AG08396 (cell line): ENCODE data around the gene TMPRSS13.

ENCODE experiments used
- DNase-seq: peaks from one replicate; pipeline ENCODE4 v3.0.0; 2012; ENCODE audit warnings: low spot score, mixed read lengths

Gene TMPRSS13

DNA sequence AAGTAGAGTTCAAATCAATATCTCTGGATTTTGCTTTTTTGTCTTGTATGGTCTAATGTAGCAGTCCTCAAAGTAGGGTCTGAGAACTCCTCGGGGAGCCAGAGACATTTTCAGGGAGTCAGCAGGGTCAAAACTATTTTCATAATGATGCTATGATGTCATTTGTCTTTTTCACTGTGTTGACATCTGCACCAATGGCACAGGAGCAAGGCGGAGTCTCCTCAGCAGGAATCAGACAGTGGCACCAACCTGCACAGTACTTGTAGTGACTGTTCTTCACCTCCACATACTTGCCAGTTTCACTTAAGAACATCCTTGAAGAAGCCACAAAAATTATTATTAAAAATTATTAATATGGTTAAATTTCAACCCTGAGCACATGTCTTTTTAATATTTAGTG is 37.8 kb downstream of the TMPRSS13 start:
- no peak for DNase-seq

GRCh38 chr11:117888139-117888566 is 41.0 kb downstream of the TMPRSS13 start:
- no peak for DNase-seq

DNA sequence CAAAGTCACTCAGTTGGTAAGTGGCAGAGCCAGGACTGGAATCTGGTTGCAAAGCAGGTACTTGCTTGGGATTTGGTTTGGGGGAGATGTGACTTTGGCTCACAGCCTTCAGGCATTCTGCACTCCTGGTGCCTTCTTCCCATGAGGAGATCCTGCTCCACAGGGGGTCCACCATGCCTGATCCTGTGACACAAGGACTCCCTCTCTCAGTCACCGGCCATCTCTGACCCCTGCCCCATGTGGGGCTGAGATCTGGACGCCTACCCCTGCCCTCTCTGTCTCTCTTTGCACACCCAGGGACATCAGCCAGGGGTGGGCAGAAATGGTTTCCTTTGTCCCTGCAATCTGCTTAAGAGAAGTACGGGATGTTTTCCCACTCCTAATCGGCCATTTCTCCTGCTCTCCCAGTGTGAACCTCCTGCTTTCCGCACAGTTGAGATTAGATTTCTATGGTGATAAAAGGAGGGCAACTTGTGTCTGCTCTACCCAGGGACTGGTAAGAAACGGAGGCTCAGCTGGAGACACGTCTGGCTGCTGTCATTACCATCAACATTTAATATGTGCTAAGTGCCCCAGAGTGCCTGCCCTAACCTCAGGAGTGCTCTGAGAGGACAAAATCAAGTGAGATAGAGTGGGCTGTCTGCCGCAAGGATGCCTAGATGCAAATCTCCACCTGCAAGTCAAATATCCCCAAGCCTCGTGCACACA is 41.6 kb downstream of the TMPRSS13 start:
- DNase-seq = no peak

- no peak for DNase-seq
Observed at GRCh38 chr11:117885777-117886176, 43.4 kb downstream of the TMPRSS13 start.

- no peak for DNase-seq
Observed at GRCh38 chr11:117884994-117885393, 44.2 kb downstream of the TMPRSS13 start.

GRCh38 chr11:117883063-117883462 is 46.1 kb downstream of the TMPRSS13 start:
- DNase-seq = no peak

DNA sequence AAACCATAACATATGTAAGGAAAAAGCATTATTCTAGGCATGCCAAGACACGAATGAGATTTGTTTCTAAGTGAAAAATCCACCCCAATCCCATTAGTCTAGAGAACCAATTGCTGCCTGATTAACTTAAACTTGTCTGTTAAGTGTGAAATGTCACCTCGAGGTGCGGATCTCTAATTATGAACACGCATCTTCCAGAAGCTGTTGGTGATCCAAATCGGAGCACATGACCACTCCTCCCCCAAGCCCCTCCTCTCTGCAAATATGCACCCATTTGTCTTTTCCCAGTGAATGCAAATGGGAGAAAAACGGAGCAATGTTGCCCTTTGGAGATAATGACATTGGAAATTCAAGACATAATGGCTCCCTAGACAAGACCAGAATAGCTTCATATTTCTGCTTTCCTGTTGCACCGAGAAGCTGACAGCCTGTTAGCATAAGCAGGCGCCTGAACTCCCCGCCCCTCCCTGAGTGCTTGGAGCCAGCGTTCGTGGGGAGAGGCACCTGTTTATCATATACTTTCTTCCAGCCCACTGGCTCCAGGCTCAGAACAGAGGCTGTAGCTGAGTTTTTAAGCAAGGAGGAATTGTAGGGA is 46.8 kb downstream of the TMPRSS13 start:
- DNase-seq = no peak

- no peak for DNase-seq
Observed at GRCh38 chr11:117881217-117881616, 48.0 kb downstream of the TMPRSS13 start.

DNA sequence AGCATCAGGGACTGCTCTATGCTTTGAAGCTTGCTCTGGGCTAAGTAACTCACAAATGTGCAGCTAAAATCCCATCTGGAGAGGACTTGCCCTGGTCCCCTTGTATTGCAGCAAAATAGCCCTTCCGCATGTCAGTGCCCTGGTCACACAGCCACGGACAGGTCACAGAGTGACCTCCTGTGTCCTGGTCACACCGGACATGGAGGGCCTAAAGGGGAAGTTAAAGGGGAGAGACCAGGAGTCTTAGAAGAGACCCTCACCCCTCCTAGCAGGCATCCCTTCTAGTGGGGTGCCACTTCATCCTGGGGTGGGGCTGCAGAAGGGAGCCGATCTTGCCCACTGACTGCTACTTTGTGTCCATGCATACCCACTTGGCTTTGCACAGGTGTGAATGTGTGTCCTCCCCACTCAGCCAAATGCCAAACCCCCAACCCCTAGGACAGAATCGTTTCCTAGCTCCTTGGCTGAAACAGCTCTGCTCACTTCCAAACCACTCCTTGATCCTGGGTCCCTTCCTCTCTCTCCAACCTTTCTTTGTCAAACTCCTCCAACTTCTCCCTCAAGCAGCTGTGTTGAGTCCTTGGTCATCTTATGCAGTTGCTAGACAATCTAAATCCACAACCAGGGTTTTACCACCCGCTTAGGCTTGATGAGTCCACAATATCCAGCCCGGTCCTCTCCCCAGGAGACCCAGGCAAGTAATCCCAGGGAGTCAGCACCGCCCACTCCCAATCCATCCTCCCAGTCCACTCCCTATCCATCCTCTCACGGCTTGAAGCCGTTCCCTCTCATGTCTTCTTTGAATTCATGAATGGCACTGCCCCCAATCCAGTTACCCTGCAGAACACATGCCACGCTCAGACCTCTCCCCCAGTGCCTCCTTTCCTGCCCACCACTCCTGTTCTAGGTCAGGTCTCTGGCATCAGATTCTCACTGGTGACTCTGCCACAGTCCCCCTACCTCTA is 49.4 kb downstream of the TMPRSS13 start:
- DNase-seq = no peak

GRCh38 chr11:117878939-117879475 is 50.2 kb downstream of the TMPRSS13 start:
- no peak for DNase-seq

- no peak for DNase-seq
Observed at GRCh38 chr11:117878314-117878938, 50.8 kb downstream of the TMPRSS13 start.

DNA sequence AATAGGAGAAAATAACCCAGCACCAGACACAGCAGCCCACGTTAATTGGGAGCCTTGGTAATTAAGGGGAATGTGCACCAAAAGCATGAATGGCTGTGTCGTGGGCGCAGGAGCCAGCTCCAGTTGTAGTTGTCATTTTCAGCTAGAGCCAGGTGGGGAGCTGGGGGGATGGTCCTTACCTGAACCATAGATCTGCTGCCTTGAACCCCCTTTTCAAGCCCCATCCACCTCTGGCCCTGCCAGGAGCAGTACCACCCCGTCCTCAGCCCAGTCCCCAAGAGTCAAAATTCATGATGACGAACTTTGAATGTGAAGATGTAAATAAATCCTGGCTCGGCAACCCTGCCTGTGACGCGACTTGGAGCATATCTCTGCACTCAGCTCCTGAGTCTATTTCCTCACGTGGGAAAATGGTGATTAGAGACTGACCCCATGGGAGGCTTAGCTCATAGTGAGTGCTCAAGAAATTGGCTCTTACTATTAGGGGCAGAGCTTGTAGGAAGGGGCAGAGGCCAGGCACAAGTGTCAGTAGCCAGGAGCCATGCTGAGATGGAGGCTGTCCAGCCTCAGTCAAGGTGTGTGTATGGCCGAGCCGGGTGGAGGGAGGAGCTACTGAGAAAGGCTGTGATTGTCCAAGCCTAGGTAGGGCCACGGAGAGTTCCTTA is 52.0 kb downstream of the TMPRSS13 start:
- DNase-seq = no peak

DNA sequence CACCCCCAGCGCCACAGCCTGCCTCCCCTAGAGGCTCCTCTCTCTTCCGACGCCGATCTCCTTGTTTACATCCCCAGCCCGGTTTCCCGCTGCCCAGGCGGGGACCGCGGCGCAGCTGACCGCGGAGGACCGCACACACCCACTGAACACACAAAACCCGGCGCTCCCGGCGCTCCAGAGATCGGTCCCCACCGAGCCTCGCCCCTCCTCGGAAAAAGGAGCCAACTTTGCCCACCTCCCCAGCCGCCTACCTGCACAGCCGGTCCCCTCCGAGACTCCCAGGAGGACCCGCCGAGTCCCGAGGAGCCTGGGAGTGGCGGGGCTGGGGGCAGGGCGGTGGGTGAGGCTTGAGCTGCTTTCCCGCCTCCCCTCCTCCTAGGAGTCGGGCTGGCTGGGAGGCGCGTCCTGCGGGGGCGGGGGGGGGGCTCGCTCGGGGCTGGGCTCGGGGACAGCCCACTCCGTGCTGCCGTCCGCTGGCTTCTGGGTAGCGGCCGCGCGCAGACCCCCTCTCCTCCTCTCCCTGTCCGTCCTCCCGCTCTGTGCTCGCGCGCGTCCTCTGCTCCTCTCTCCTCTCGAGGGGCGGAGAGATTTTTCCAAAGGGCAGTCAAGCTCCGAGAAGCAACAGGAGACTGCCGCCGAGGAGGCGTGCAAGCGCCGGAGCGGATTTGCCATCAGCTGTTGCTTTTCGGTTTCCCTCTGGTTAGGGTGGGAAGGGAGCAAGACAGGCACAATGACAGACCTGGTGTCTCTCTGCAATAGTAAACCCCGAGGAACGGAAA is 52.7 kb downstream of the TMPRSS13 start, which contains the start of gene FXYD6:
TSS of gene FXYD6 (minus strand) at position 318 of the 779 bp plus-strand sequence. CDS start 33,882 bp downstream, outside the sequence.
- DNase-seq = no peak

- DNase-seq = no peak
Observed at GRCh38 chr11:117876059-117876340, 53.2 kb downstream of the TMPRSS13 start.

DNA sequence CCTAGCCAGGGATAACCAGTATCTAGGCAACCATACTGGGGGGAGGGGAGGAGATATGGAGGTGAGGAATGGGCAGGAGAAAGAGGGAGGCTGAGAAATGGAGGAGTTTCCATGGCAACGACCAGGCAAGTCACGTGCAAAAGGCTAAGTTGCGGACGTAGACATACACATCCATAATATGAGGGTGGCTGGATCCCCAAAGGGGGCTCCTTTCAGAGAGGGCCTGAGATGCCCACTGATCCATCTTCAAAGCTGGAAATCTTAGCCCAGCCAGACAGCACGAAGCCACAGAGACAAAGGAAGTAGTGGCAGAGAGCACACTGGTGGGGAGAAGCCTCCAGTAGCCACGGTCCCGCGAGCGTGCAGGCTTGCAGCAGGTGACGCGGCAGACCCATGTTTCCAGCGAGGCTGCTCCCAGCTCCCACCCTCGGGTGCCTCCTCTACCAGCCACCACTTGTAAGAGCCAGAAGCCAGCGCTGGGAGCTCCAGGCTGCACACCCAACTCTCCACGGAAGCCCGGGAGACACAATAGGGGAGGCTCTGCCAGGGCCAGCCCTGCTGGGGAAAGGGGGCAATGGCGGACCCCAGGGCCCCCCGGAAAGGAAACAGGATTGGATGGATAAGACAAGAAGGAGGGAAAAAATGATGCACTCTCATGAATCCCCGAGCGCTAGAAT is 53.7 kb downstream of the TMPRSS13 start:
- no peak for DNase-seq

DNA sequence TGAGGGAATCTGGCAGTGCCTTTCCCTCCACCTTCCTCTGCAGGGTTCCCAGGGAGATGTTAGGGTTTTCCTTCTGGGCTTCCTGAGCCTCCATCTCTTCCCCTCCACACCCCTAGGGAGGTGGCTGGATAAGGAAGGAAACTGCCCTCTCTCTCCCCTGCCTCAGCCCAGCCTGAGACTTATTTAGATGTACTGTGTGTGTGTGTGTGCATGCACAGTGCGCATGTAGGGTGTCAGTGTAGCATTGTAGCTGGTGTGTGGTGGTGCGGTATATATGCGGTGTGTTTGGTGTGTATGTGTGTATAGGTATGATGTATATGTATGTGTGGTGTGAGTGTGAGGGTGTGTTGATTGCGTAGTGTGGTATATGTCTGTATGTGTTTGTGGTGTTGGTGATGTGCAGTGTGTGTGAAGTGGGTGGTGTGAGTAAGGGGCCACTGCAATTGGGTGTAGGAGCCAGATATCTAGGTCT is 54.3 kb downstream of the TMPRSS13 start:
- DNase-seq = no peak

GRCh38 chr11:117874253-117874909 is 54.8 kb downstream of the TMPRSS13 start:
- no peak for DNase-seq

DNA sequence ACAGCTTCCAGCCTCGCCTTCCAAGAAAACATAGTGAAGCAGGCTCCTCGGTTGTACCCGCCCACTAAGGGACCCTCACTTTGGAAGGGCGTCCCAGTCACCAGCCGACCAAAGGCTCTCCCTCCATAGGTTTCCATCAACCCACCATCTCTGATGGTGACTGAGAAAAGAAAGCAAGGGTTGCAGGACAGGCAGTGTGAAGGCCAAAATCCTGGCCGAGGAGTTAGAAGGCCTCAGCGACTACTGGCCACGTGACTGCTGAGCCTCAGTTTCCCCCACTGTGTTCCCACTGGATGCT is 55.4 kb downstream of the TMPRSS13 start:
- DNase-seq = no peak

DNA sequence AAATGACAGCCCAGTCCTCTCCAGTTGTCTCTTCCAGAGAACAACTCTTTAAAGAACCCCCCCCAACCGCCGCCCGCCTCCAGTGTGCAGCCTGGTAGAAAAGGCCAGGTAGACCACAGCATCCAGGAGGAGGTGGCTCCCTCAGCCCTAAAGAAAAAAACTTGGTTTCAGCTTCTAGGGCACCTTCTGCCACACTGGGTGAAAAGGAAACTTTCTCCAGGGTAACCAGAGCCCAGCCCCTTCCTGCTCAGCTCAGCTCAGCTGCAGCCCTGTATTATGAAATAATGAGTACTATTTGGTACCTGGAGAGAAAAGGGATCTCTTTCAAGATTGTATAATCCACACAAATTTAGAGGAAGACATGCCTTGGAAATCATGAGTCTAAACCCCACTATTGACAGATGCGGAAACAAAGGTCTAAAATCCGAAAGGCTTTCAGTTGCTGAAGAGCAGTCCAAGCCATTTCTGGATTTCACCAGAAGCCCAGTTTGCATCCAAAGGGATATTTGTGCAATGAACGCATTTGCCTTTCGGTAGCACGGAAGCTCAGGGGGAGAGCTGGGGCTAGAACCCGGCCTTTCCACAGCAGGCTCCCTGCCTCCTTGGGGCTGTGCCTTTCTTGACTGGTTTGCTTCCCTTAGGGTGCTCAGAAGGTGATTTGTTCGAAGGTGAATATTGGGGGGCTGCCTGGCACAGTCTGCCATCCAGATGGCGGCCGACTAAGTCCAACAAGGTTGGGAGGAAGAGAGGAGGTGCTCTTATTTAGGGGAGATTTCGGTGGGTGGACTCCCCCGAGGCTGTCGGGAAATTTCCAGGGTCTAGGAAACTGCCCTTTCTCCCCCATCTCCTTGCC is 56.0 kb downstream of the TMPRSS13 start:
- DNase-seq = no peak
